Glutamatergic neuron (in vitro differentiated cells): Measurements from ENCODE around the gene VKORC1. TPM values are rescaled to one million over a fixed set of nuclear protein-coding genes. Genes with fewer than 3 reads are reported as not detected.

Experiments used
- DNase-seq: peaks from one replicate; pipeline ENCODE4 v3.0.0; 2022
- H3K27ac Mint-ChIP-seq: one replicate; pipeline ENCODE4 v1.8.0; 2020; ENCODE audit warnings: mild to moderate bottlenecking, mixed read lengths, inconsistent platforms; ENCODE audit not compliant: unreplicated experiment
- H3K27me3 Mint-ChIP-seq: one replicate; pipeline ENCODE4 v1.8.0; 2020; ENCODE audit warnings: mild to moderate bottlenecking, moderate library complexity, mixed read lengths, inconsistent platforms; ENCODE audit not compliant: unreplicated experiment
- H3K36me3 Mint-ChIP-seq: one replicate; pipeline ENCODE4 v1.8.0; 2020; ENCODE audit warnings: mild to moderate bottlenecking, mixed read lengths, inconsistent platforms; ENCODE audit not compliant: unreplicated experiment
- H3K4me1 Mint-ChIP-seq: one replicate; pipeline ENCODE4 v1.8.0; 2020; ENCODE audit warnings: mild to moderate bottlenecking, low read depth, mixed read lengths, inconsistent platforms; ENCODE audit not compliant: unreplicated experiment
- H3K4me3 Mint-ChIP-seq: one replicate; pipeline ENCODE4 v1.8.0; 2020; ENCODE audit warnings: mild to moderate bottlenecking, mixed read lengths, inconsistent platforms; ENCODE audit not compliant: unreplicated experiment
- H3K9me3 Mint-ChIP-seq: one replicate; pipeline ENCODE4 v1.8.0; 2020; ENCODE audit warnings: mild to moderate bottlenecking, moderate library complexity, mixed read lengths, inconsistent platforms; ENCODE audit not compliant: unreplicated experiment
- total RNA-seq: library from RNA; stranded (reverse); fragmentation: NEBNext Ultra II Directional; extraction: Animal tissue kit (Norgen Biotek cat#: 25700); gene quantifications from one replicate; pipeline ENCODE4 v1.2.1, GENCODE V29; 2021; ENCODE audit not compliant: unreplicated experiment
- TF ChIP-seq, protein P1 (sequence below): fragments of 200-600 bp; sonication (generic); IDR thresholded peaks from one replicate; pipeline ENCODE4 v1.5.0; 2021; ENCODE audit not compliant: partially characterized antibody, unreplicated experiment

Gene VKORC1
- total RNA-seq, 1 donor from 2014 or later = 152 TPM

DNA sequence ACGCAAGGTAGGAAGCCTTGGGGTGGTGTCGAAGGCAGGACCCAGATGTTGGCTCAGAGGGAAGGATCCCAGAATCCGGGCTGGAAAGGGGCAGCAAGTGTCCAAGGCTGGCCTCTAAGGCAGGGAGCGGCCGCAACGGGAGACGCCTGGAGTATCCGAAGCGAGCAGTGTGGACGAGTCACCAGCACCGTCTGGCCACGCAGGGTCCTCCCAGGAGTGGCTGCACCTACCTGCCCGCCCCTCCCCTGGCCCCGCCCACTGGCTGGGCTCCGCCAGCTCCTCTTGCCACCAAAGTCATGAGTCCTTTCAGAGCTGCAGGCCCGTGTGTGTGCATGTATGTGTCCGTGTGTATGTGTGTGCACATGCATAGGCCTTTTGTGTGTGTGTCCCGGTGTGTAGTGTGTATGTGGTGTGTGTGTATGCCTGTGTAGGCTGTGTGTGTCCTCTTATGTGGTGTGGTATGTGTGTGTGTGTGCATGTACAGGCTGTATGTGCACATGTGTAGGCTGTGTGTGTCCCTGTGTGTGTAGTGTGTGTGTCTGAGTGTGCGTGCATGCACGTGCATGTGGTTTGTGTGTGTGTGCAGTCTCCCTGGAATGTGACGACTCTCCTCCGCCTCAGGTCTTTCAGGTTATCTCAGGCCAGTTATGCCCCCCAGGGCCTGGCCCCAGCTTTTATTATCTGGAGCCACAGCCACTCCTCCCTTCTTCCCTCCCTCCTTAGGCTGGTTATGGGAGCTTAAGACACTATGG is 41.1 kb upstream of the VKORC1 start, which contains the start of gene PRSS8:
Gene PRSS8, minus strand, starts transcription at position 193 of the 752 bp plus-strand sequence. CDS start 229 bp downstream, outside the sequence.
- Mint-ChIP-seq H3K4me3 (no peak within 1 kb of the TSS), H3K36me3 (no peaks in the 10 kb centered on the region), H3K27me3 (peaks cover 6% of the 10 kb centered on the region), H3K27ac (no peak within 1 kb of the TSS), H3K9me3 (peaks cover 2% of the 10 kb centered on the region), H3K4me1 (peaks cover 7% of the 10 kb centered on the region)
- TF ChIP-seq, protein P1, sequence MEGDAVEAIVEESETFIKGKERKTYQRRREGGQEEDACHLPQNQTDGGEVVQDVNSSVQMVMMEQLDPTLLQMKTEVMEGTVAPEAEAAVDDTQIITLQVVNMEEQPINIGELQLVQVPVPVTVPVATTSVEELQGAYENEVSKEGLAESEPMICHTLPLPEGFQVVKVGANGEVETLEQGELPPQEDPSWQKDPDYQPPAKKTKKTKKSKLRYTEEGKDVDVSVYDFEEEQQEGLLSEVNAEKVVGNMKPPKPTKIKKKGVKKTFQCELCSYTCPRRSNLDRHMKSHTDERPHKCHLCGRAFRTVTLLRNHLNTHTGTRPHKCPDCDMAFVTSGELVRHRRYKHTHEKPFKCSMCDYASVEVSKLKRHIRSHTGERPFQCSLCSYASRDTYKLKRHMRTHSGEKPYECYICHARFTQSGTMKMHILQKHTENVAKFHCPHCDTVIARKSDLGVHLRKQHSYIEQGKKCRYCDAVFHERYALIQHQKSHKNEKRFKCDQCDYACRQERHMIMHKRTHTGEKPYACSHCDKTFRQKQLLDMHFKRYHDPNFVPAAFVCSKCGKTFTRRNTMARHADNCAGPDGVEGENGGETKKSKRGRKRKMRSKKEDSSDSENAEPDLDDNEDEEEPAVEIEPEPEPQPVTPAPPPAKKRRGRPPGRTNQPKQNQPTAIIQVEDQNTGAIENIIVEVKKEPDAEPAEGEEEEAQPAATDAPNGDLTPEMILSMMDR = no peak
- no peak for DNase-seq

DNA sequence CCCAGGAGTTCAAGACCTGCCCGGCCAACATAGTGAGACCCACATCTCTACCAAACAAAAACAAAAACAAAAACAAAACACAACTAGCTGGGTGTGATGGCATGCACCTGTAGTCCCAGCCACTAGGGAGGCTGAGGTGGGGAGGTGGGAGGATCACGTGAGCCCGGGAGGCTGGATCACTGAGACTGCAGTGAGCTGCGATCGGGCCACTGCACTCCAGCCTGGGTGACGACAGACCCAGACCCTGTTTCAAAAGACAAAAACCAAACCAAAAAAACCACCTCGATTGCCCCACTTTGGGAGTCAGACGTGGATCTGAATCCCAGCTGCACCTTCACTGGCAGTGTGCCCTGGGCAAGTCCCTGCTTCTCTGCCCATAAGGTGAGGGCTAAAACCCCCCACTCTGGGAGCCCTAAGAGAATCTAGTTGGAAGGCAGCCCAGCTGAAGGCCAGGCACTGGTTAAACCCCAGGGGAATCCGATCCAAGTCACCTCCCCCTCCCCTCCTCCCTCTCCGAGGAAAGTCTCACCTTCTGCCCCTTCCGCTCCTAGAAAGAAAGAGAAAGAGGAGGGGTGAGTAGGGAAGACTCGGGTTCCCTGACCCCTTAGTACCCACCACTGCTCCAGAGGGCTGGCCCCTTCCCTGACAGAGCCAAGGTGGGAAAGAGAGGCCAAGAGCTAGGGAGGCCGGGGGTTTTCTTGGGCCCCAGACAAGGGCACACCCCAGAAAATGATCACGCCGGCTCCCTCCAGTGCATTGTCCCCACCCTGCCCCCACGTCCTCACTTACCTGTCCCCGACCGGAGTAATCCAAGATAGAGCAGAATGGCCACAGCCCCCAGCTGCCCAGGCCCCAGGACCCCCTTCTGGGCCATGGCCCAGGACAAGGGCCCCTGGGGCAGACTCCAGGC is 40.3 kb upstream of the VKORC1 start:
- Mint-ChIP-seq H3K4me1 (peaks cover 7% of the 10 kb centered on the region), H3K4me3 (no peak overlapping the region), H3K27ac (no peak overlapping the region), H3K27me3 (peaks cover 6% of the 10 kb centered on the region), H3K9me3 (peaks cover 2% of the 10 kb centered on the region), H3K36me3 (no peaks in the 10 kb centered on the region)
- TF ChIP-seq, protein P1 = no peak
- no peak for DNase-seq

DNA sequence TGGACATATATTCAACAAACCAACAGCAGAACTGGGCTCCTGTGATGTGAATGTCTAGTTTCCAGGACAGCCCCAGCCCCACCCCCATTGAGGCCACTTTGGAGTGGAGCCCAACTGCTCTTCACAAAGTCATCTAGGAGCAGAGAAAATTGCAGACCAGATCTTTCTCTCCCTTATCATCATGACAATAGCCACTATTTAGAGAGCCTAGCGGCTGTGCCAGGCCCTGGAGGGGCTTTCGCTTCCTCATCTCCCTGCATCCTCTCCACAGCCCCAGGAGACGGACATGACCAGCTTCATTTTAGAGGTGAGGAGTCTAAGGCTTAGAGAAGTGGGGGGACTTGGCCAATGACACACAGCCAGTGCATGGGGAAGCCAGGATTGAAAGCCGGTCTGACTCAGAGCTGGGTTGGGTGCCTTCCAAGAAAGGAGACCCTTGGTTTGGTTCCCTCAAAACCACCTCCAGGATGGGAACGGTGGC is 39.5 kb upstream of the VKORC1 start:
- DNase-seq = no peak
- Mint-ChIP-seq H3K4me3 (peak overlapping the region; percentile 25), H3K27me3 (peaks cover 6% of the 10 kb centered on the region), H3K9me3 (peaks cover 2% of the 10 kb centered on the region), H3K27ac (peak overlapping the region; percentile 33), H3K36me3 (no peaks in the 10 kb centered on the region), H3K4me1 (peaks cover 7% of the 10 kb centered on the region)
- TF ChIP-seq, protein P1 = no peak

DNA sequence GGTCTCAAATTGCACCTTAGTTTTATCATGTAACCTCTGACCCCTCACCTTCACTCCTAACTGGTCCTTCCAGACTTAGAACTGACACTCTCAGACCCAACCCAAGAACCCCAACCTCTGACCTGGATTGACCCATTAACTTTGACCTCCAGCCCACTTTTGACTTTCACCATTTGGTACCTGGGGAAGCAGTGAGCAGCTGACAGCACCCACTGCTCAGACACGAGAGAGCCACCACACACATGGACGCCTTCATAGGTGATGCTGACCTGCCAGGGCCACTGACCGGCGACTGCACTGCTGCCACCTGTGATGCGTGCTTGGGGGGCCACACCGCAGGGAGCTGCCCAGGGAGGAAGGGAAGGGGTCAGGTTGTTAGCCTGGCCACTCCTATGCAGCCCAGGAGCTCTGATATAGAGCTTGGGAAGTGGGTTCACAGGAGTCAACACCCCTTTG is 38.5 kb upstream of the VKORC1 start:
- Mint-ChIP-seq H3K4me1 (peaks cover 7% of the 10 kb centered on the region), H3K36me3 (no peaks in the 10 kb centered on the region), H3K9me3 (peaks cover 2% of the 10 kb centered on the region), H3K27ac (no peak overlapping the region), H3K4me3 (no peak overlapping the region), H3K27me3 (peaks cover 6% of the 10 kb centered on the region)
- DNase-seq = no peak
- TF ChIP-seq, protein P1 = no peak
